H1 (cell line): ENCODE results near the gene TDO2. TPM values are rescaled to one million over a fixed set of nuclear protein-coding genes. Genes with fewer than 3 reads are reported as not detected.

ENCODE experiments used
- BACH1 ChIP-seq: IDR thresholded peaks from 2 replicates; pipeline ENCODE4 v1.6.1; 2012; ENCODE audit warnings: low read length, improper control_type of control experiment
- RXRA ChIP-seq: IDR thresholded peaks from 2 replicates; pipeline ENCODE4 v1.6.1; 2011; ENCODE audit warnings: low read depth, mild to moderate bottlenecking, low read length, moderate library complexity; ENCODE audit not compliant: insufficient read depth
- SIN3A ChIP-seq, 2 experiments: IDR thresholded peaks in 1 of 2; conservative IDR thresholded peaks in 1 of 2; 2 replicates each; pipeline ENCODE4 v1.6.1; 2011 to 2012; ENCODE audit warnings: low read length in 2 of 2, improper control_type of control experiment in 1 of 2, low read depth in 1 of 2, mild to moderate bottlenecking in 1 of 2
- SP1 ChIP-seq: IDR thresholded peaks from 2 replicates; pipeline ENCODE4 v1.6.1; 2011; ENCODE audit warnings: low read depth, low read length
- TBP ChIP-seq: IDR thresholded peaks from 2 replicates; pipeline ENCODE4 v1.6.1; 2011; ENCODE audit warnings: low read depth, low read length, improper control_type of control experiment
- ZNF274 ChIP-seq: IDR thresholded peaks from 2 replicates; pipeline ENCODE4 v1.7.0; 2012; ENCODE audit warnings: low read length, borderline replicate concordance; ENCODE audit errors: extremely low read depth
- polyA plus RNA-seq, 7 experiments: library from polyadenylated mRNA; depleted of rRNA in 3 of 7; stranded (reverse) in 5 of 7; unstranded in 2 of 7; fragments of >200 nt in 5 of 7; fragments of 200-250 nt in 2 of 7; gene quantifications; 1 replicate in 5 of 7; 2 replicates in 1 of 7; 4 replicates in 1 of 7; pipeline versions ENCODE4 v1.2.1 to v1.2.3, GENCODE V29; 2011 to 2013; ENCODE audit warnings: missing spikeins in 2 of 7, mixed read lengths in 2 of 7
- total RNA-seq: library from RNA; stranded (reverse); fragmentation: NEBNext Ultra II Directional; extraction: Animal tissue kit (Norgen Biotek cat#: 25700); gene quantifications from 2 replicates; pipeline ENCODE4 v1.2.1, GENCODE V29; 2021
- TF ChIP-seq, protein P1 (sequence below): fragments of 300-600 bp; sonication (generic); IDR thresholded peaks from 2 replicates; pipeline ENCODE4 v1.7.1; 2012; ENCODE audit warnings: low read length, moderate library complexity, mild to moderate bottlenecking, inconsistent platforms; ENCODE audit not compliant: insufficient replicate concordance
- TF ChIP-seq, protein P2 (sequence below): IDR thresholded peaks from 2 replicates; pipeline ENCODE4 v1.6.1; 2012; ENCODE audit warnings: inconsistent platforms

The TDO2 gene
- total and polyA plus RNA-seq, 2 of the 8 experiments (the other 6 are each of a cell fraction or from before 2014, with no cell fraction given), result 0.03 TPM; not detected in 1

DNA sequence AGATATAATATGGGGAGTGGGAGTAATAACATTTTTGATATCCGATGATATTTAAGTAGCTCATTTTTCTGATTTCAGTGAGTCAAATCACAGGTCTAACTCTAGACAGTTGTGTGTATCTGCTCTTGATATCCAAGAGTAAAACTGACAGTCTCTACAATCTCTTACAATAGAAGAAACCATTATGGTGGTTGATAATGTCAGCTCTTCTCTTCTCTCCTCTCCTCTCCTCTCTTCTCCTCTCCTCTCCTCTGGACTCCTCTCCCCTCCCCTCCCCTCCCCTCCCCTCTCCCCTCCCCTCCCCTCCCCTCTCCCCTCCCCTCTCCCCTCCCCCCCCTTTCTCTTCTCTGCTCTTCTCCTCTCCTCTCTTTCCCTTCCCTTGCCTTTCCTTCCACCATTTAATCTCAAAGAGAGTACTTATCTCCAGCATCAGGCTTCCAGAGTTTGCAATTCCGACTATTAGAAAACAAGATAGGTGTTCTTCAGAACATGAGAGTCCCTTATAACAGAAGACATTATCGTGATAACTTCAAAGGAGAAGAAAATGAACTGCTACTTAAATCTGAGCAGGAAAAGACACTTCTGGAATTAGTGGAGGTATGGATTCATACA lies 6.2 kb downstream of the TDO2 start (continued):
- TF ChIP-seq, protein P1, sequence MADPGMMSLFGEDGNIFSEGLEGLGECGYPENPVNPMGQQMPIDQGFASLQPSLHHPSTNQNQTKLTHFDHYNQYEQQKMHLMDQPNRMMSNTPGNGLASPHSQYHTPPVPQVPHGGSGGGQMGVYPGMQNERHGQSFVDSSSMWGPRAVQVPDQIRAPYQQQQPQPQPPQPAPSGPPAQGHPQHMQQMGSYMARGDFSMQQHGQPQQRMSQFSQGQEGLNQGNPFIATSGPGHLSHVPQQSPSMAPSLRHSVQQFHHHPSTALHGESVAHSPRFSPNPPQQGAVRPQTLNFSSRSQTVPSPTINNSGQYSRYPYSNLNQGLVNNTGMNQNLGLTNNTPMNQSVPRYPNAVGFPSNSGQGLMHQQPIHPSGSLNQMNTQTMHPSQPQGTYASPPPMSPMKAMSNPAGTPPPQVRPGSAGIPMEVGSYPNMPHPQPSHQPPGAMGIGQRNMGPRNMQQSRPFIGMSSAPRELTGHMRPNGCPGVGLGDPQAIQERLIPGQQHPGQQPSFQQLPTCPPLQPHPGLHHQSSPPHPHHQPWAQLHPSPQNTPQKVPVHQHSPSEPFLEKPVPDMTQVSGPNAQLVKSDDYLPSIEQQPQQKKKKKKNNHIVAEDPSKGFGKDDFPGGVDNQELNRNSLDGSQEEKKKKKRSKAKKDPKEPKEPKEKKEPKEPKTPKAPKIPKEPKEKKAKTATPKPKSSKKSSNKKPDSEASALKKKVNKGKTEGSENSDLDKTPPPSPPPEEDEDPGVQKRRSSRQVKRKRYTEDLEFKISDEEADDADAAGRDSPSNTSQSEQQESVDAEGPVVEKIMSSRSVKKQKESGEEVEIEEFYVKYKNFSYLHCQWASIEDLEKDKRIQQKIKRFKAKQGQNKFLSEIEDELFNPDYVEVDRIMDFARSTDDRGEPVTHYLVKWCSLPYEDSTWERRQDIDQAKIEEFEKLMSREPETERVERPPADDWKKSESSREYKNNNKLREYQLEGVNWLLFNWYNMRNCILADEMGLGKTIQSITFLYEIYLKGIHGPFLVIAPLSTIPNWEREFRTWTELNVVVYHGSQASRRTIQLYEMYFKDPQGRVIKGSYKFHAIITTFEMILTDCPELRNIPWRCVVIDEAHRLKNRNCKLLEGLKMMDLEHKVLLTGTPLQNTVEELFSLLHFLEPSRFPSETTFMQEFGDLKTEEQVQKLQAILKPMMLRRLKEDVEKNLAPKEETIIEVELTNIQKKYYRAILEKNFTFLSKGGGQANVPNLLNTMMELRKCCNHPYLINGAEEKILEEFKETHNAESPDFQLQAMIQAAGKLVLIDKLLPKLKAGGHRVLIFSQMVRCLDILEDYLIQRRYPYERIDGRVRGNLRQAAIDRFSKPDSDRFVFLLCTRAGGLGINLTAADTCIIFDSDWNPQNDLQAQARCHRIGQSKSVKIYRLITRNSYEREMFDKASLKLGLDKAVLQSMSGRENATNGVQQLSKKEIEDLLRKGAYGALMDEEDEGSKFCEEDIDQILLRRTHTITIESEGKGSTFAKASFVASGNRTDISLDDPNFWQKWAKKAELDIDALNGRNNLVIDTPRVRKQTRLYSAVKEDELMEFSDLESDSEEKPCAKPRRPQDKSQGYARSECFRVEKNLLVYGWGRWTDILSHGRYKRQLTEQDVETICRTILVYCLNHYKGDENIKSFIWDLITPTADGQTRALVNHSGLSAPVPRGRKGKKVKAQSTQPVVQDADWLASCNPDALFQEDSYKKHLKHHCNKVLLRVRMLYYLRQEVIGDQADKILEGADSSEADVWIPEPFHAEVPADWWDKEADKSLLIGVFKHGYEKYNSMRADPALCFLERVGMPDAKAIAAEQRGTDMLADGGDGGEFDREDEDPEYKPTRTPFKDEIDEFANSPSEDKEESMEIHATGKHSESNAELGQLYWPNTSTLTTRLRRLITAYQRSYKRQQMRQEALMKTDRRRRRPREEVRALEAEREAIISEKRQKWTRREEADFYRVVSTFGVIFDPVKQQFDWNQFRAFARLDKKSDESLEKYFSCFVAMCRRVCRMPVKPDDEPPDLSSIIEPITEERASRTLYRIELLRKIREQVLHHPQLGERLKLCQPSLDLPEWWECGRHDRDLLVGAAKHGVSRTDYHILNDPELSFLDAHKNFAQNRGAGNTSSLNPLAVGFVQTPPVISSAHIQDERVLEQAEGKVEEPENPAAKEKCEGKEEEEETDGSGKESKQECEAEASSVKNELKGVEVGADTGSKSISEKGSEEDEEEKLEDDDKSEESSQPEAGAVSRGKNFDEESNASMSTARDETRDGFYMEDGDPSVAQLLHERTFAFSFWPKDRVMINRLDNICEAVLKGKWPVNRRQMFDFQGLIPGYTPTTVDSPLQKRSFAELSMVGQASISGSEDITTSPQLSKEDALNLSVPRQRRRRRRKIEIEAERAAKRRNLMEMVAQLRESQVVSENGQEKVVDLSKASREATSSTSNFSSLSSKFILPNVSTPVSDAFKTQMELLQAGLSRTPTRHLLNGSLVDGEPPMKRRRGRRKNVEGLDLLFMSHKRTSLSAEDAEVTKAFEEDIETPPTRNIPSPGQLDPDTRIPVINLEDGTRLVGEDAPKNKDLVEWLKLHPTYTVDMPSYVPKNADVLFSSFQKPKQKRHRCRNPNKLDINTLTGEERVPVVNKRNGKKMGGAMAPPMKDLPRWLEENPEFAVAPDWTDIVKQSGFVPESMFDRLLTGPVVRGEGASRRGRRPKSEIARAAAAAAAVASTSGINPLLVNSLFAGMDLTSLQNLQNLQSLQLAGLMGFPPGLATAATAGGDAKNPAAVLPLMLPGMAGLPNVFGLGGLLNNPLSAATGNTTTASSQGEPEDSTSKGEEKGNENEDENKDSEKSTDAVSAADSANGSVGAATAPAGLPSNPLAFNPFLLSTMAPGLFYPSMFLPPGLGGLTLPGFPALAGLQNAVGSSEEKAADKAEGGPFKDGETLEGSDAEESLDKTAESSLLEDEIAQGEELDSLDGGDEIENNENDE, result no peak
- TF ChIP-seq SIN3A (conservative IDR thresholded peaks at IDR 0.05 in 1 of 2, IDR thresholded peaks at IDR 0.05 in 1 of 2; ENCODE audit: low read depth in 1 of 2, low read length in 2 of 2), result no peak
- TF ChIP-seq SP1, result no peak
- TF ChIP-seq, protein P2, sequence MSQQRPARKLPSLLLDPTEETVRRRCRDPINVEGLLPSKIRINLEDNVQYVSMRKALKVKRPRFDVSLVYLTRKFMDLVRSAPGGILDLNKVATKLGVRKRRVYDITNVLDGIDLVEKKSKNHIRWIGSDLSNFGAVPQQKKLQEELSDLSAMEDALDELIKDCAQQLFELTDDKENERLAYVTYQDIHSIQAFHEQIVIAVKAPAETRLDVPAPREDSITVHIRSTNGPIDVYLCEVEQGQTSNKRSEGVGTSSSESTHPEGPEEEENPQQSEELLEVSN, result no peak
- TF ChIP-seq TBP, result no peak
- TF ChIP-seq BACH1, result no peak
- TF ChIP-seq ZNF274, result no peak
- no peak for TF ChIP-seq RXRA
